HEK293 (cell line): Measurements from ENCODE around the gene PATE3.

Experiments
- ATF2 ChIP-seq: fragments of 450-650 bp; formaldehyde crosslinking; IDR thresholded peaks from 2 replicates; pipeline ENCODE4 v1.5.1; 2016; ENCODE audit warnings: missing biosample characterization, missing genetic modification characterization, low read depth
- CTCF ChIP-seq: fragments of 450-650 bp; formaldehyde crosslinking; IDR thresholded peaks from 2 replicates; pipeline ENCODE4 v1.5.1; 2016; ENCODE audit warnings: missing biosample characterization, missing genetic modification characterization
- MYNN ChIP-seq: fragments of 450-650 bp; formaldehyde crosslinking; IDR thresholded peaks from 2 replicates; pipeline ENCODE4 v1.5.1; 2016; ENCODE audit warnings: missing biosample characterization, missing genetic modification characterization, borderline replicate concordance
- ZNF354C ChIP-seq: fragments of 450-650 bp; formaldehyde crosslinking; IDR thresholded peaks from 2 replicates; pipeline ENCODE4 v1.5.1; 2016; ENCODE audit warnings: missing biosample characterization, missing genetic modification characterization, low read depth, borderline replicate concordance

- no peak for TF ChIP-seq ATF2 (tag by site-specific recombination)
- no peak for TF ChIP-seq CTCF (tag by site-specific recombination)
- TF ChIP-seq MYNN (tag by site-specific recombination), result no peak
- TF ChIP-seq ZNF354C (tag by site-specific recombination), result no peak
These were observed 44.2 kb upstream of the PATE3 start for GRCh38 chr11:125743681-125744080.
